Measurements from ENCODE around the gene OCA2. TPM values are rescaled to one million over a fixed set of nuclear protein-coding genes. Genes with fewer than 3 reads are reported as not detected.

The OCA2 gene
- total RNA-seq, 1 experiment from 2014 or later = 0.31 TPM

- H3K9me3 Mint-ChIP-seq = no peaks in the 10 kb centered on the region
- Histone ChIP-seq H3K9me3 (ENCODE audit: control insufficient read depth, low read depth, low read length) (no peaks in the 10 kb centered on the region), H2AK5ac (ENCODE audit: insufficient read length, low read length) (no peak overlapping the region), H3K4me2 (ENCODE audit: insufficient read depth, insufficient read length, low read length) (no peak overlapping the region), H2BK5ac (ENCODE audit: insufficient read length, low read length) (no peak overlapping the region), H4K20me1 (ENCODE audit: control insufficient read depth, insufficient read depth, insufficient read length) (no peaks in the 10 kb centered on the region), H2BK20ac (ENCODE audit: low read depth, low read length, poor library complexity, severe bottlenecking) (no peak overlapping the region), H3K4ac (ENCODE audit: low read depth, low read length) (no peak overlapping the region), H3K56ac (ENCODE audit: insufficient read length, low read depth, low read length) (no peak overlapping the region), H3K79me1 (ENCODE audit: insufficient read depth, low read depth, low read length, poor library complexity, severe bottlenecking) (no peaks in the 10 kb centered on the region), H3K4me1 (ENCODE audit: insufficient read depth, low read length) (no peaks in the 10 kb centered on the region), H3K23me2 (ENCODE audit: insufficient read length, low read depth, low read length, poor library complexity, severe bottlenecking) (no peaks in the 10 kb centered on the region), H3K27ac (ENCODE audit: insufficient read length, low read depth, low read length) (no peak overlapping the region), H3K23ac (ENCODE audit: insufficient read length, low read depth, low read length) (no peak overlapping the region), H2BK15ac (ENCODE audit: low read depth, low read length) (no peak overlapping the region), H3K79me2 (ENCODE audit: insufficient read depth, low read length) (no peaks in the 10 kb centered on the region), H3K9ac (ENCODE audit: extremely low read depth, insufficient read length, low read length) (no peak overlapping the region), H2AFZ (ENCODE audit: low read length) (no peak overlapping the region), H4K8ac (replicated peaks; ENCODE audit: insufficient read length, low read depth, low read length) (no peak overlapping the region), H3T11ph (ENCODE audit: low read length) (no peak overlapping the region), H3K14ac (ENCODE audit: insufficient read depth, low read length) (no peak overlapping the region), H4K5ac (ENCODE audit: insufficient read length, low read depth, low read length) (no peak overlapping the region), H3K27me3 (ENCODE audit: insufficient read depth, low read length) (no peaks in the 10 kb centered on the region), H4K91ac (ENCODE audit: insufficient read length, low read depth, low read length) (no peak overlapping the region), H2BK120ac (ENCODE audit: low read depth, low read length, poor library complexity, severe bottlenecking) (no peak overlapping the region), H2BK12ac (ENCODE audit: insufficient read length, low read depth, low read length) (no peak overlapping the region), H3K18ac (ENCODE audit: insufficient read length, low read depth, low read length) (no peak overlapping the region)
- TF ChIP-seq CTCF (conservative IDR thresholded peaks at IDR 0.05) = no peak
- H3K4me3 Mint-ChIP-seq = no peak overlapping the region
- no peaks in the 10 kb centered on the region for H3K36me3 Mint-ChIP-seq (ENCODE audit: insufficient read depth in 1 of 3, low read depth in 3 of 3)
- DNase-seq = no peak
- no peaks in the 10 kb centered on the region for H3K4me1 Mint-ChIP-seq
- H3K27ac Mint-ChIP-seq = no peak overlapping the region
- no peaks in the 10 kb centered on the region; the same call in 1 of the 2 replicates for H3K27me3 Mint-ChIP-seq (ENCODE audit: low read depth)
- WGBS (ENCODE audit: extremely low coverage, insufficient read length, low lambda C conversion rate) = no CpG with 5 or more reads among the region's 10 CpGs
These were observed 150.0 kb downstream of the OCA2 start for GRCh38 chr15:27949089-27949488.

All from H9 (cell line).